Liver (tissue), 3 donors: Measurements from ENCODE around the gene POGZ.

ENCODE experiments used
- CTCF ChIP-seq: fragments of 150-350 bp; IDR thresholded peaks from 2 replicates; pipeline ENCODE4 v1.5.1; 2017; ENCODE audit warnings: improper control_type of control experiment, low read depth, low read length; ENCODE audit not compliant: missing input control
- EGR1 ChIP-seq, 2 donors: IDR thresholded peaks; 2 replicates each; pipeline ENCODE4 v1.6.1; 2016 to 2018; ENCODE audit warnings: antibody characterized with exemption in 2 of 2, low read depth in 2 of 2
- MAX ChIP-seq: IDR thresholded peaks from 2 replicates; pipeline ENCODE4 v1.6.1; 2016; ENCODE audit warnings: antibody characterized with exemption
- RAD21 ChIP-seq, 2 donors: IDR thresholded peaks; 2 replicates each; pipeline ENCODE4 v1.6.1; 2016; ENCODE audit warnings: antibody characterized with exemption in 2 of 2, mild to moderate bottlenecking in 2 of 2
- REST ChIP-seq: IDR thresholded peaks from 2 replicates; pipeline ENCODE4 v1.6.1; 2016; ENCODE audit warnings: antibody characterized with exemption, mild to moderate bottlenecking
- SP1 ChIP-seq: IDR thresholded peaks from 2 replicates; pipeline ENCODE4 v1.6.1; 2018; ENCODE audit warnings: antibody characterized with exemption, mild to moderate bottlenecking
- YY1 ChIP-seq: IDR thresholded peaks from 2 replicates; pipeline ENCODE4 v1.6.1; 2016; ENCODE audit warnings: antibody characterized with exemption, mild to moderate bottlenecking
- TF ChIP-seq, protein P1 (sequence below): IDR thresholded peaks from 2 replicates; pipeline ENCODE4 v1.6.1; 2016; ENCODE audit warnings: antibody characterized with exemption
- donor health status: healthy.
- donor health status: healthy.

DNA sequence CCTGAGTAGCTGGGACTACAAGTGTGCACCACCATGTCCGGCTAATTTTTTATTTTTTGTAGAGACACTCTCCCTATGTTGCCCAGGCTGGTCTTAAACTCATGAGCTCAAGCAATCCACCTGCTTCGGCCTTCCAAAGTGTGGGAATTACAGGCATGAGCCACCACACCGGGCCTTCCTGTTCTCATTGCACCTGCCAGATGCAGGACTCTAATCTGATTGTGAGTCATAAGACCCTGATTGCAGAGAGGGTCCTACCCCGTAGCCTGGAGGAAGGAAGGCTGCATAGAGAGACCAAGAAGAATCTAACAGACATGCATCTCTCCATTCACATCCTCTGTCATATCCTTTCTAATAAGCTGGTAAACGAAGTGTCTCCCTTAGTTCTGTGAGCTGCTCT, 32.3 kb upstream of the POGZ start:
- no peak for TF ChIP-seq EGR1 (IDR thresholded peaks at IDR 0.05; ENCODE audit: low read depth in 2 of 2)
- no peak for TF ChIP-seq CTCF
- TF ChIP-seq REST: no peak
- TF ChIP-seq SP1: no peak
- no peak for TF ChIP-seq YY1
- TF ChIP-seq RAD21 (IDR thresholded peaks at IDR 0.05): no peak
- TF ChIP-seq, protein P1, sequence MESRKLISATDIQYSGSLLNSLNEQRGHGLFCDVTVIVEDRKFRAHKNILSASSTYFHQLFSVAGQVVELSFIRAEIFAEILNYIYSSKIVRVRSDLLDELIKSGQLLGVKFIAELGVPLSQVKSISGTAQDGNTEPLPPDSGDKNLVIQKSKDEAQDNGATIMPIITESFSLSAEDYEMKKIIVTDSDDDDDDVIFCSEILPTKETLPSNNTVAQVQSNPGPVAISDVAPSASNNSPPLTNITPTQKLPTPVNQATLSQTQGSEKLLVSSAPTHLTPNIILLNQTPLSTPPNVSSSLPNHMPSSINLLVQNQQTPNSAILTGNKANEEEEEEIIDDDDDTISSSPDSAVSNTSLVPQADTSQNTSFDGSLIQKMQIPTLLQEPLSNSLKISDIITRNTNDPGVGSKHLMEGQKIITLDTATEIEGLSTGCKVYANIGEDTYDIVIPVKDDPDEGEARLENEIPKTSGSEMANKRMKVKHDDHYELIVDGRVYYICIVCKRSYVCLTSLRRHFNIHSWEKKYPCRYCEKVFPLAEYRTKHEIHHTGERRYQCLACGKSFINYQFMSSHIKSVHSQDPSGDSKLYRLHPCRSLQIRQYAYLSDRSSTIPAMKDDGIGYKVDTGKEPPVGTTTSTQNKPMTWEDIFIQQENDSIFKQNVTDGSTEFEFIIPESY: no peak
- TF ChIP-seq MAX: no peak
